ENCODE results near the gene ARMC9.
"Not testable (repeated sequence)": the region's sequence is repeated elsewhere in the genome, so short reads cannot be mapped to it uniquely, and the experiment has no call there.

The ARMC9 gene

DNA sequence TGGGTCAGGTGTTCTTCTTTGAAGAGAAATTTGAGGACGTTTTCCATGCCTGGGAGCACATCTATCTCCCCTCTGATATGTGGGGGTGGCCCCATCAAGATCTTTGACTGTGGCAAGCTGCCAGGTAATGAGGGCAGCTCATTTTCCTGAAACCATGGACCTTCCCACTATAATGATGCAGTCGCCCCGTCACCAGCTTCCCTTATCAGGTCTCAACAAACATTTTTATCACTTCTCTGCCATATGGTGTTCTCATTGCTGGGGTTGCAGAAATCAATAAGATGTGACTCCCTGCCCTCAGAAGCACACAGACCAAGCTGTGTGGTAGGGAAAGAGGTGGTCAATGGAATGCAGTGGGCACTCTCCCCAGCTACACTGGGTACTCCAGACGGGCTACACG is 148.7 kb downstream of the ARMC9 start:
- H3K27me3 ChIP-seq, result no peaks in the 10 kb centered on the region
- TF ChIP-seq, protein P1, sequence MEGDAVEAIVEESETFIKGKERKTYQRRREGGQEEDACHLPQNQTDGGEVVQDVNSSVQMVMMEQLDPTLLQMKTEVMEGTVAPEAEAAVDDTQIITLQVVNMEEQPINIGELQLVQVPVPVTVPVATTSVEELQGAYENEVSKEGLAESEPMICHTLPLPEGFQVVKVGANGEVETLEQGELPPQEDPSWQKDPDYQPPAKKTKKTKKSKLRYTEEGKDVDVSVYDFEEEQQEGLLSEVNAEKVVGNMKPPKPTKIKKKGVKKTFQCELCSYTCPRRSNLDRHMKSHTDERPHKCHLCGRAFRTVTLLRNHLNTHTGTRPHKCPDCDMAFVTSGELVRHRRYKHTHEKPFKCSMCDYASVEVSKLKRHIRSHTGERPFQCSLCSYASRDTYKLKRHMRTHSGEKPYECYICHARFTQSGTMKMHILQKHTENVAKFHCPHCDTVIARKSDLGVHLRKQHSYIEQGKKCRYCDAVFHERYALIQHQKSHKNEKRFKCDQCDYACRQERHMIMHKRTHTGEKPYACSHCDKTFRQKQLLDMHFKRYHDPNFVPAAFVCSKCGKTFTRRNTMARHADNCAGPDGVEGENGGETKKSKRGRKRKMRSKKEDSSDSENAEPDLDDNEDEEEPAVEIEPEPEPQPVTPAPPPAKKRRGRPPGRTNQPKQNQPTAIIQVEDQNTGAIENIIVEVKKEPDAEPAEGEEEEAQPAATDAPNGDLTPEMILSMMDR (IDR thresholded peaks at IDR 0.05), result no peak
- H3K36me3 ChIP-seq, result peaks cover 6 to 21% (median 10%) of the 10 kb centered on the region in 3 donors
- DNase-seq, result no peak
- H3K27ac ChIP-seq, result no peak overlapping the region
- intact Hi-C loops (cut with DNase I; ENCODE audit: low total_unique reads), result loop anchor here (5.0 kb wide), 1 partner anchor 595 kb away; no protein-coding TSS in a partner anchor
- H3K4me1 ChIP-seq, result no peaks in the 10 kb centered on the region
- no peak overlapping the region for H3K4me3 ChIP-seq
- no peaks in the 10 kb centered on the region for H3K9me3 ChIP-seq

DNA sequence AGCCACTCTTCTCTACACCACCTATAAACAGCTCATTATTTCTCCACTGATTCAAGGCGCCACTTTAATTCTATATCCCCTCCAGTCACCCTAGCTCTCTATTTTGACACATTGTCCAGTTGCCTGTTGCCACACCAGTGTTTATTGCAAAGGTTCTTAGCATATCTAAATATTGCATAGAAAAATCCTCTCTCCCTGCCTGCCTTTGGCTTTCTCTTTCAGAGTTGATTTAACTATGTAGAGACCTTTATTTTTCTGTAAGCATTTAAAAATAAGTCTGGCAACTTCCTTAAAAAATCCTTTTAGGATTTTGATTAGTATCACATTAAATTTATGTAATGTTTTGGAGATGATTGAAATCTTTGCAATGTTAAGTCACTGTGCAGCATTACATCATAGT is 149.2 kb downstream of the ARMC9 start:
- Histone ChIP-seq H3K4me1 (no peaks in the 10 kb centered on the region), H3K27ac (no peak overlapping the region), H3K27me3 (no peaks in the 10 kb centered on the region), H3K4me3 (no peak overlapping the region), H3K9me3 (no peaks in the 10 kb centered on the region), H3K36me3 (peaks cover 6 to 17% (median 10%) of the 10 kb centered on the region in 3 donors)
- no peak for DNase-seq
- intact Hi-C loops (cut with DNase I; ENCODE audit: low total_unique reads), result loop anchor here (5.0 kb wide), 1 partner anchor 595 kb away; no protein-coding TSS in a partner anchor
- TF ChIP-seq, protein P1 (IDR thresholded peaks at IDR 0.05), result no peak

GRCh38 chr2:231348173-231348572 is 149.7 kb downstream of the ARMC9 start:
- intact Hi-C loops (cut with DNase I; ENCODE audit: low total_unique reads), result loop anchor here (5.0 kb wide), 1 partner anchor 596 kb away; no protein-coding TSS in a partner anchor
- TF ChIP-seq, protein P1 (IDR thresholded peaks at IDR 0.05), result no peak
- no peak for DNase-seq

DNA sequence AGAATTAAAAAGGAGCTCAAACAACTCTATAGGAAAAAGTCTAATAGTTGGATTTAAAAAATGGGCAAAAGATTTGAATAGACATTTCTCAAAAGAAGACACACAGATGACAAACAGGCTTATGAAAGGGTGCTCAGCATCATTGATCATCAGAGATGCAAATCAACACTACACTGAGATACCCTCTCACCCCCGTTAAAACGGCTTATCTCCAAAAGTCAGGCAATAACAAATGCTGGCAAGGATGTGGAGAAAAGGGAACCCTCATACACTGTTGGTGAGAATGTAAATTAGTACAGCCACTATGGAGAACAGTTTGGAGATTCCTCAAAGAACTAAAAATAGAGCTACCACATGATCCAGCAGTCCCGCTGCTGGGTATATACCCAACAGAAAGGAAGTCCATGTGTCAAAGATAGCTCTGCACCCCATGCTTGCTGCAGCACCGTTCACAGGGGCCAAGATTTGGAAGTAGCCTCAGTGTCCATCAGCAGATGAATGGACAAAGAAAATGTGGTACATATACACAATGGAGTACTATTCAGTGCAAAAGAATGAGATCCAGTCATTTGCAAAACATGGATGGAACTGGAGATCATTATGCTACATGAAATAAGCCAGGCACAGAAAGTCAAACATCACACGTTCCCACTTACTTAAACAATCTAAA is 150.4 kb downstream of the ARMC9 start:
- Histone ChIP-seq H3K9me3 (no peaks in the 10 kb centered on the region), H3K4me1 (no peaks in the 10 kb centered on the region), H3K27me3 (no peaks in the 10 kb centered on the region), H3K36me3 (peaks cover 6 to 17% (median 10%) of the 10 kb centered on the region in 3 donors), H3K4me3 (no peak overlapping the region), H3K27ac (no peak overlapping the region)
- intact Hi-C loops (cut with DNase I; ENCODE audit: low total_unique reads), result loop anchor here (5.0 kb wide), 1 partner anchor 597 kb away; no protein-coding TSS in a partner anchor
- peak; percentile 20 to 51 for DNase-seq
- TF ChIP-seq, protein P1 (IDR thresholded peaks at IDR 0.05), result no peak

More at GRCh38 chr2:231348173-231348572, 149.7 kb downstream of the ARMC9 start:
- H3K27ac ChIP-seq, result no peak overlapping the region
- peaks cover 6 to 17% (median 10%) of the 10 kb centered on the region in 3 donors for H3K36me3 ChIP-seq
- H3K4me3 ChIP-seq, result no peak overlapping the region
- H3K9me3 ChIP-seq, result no peaks in the 10 kb centered on the region
- no peaks in the 10 kb centered on the region for H3K27me3 ChIP-seq
- H3K4me1 ChIP-seq, result no peaks in the 10 kb centered on the region

GRCh38 chr2:231349374-231349735 is 150.9 kb downstream of the ARMC9 start:
- intact Hi-C loops (cut with DNase I; ENCODE audit: low total_unique reads), result loop anchor here (5.0 kb wide), 1 partner anchor 597 kb away; no protein-coding TSS in a partner anchor
- H3K27ac ChIP-seq, H3K27me3 ChIP-seq, H3K4me1 ChIP-seq, H3K9me3 ChIP-seq, H3K4me3 ChIP-seq: not testable (repeated sequence)
- peaks cover 6 to 17% (median 10%) of the 10 kb centered on the region in 3 donors for H3K36me3 ChIP-seq
- DNase-seq, result peak in 1 of 2 donors; percentile 17

- Histone ChIP-seq H3K27me3 (no peaks in the 10 kb centered on the region), H3K36me3 (peaks cover 0 to 11% (median 10%) of the 10 kb centered on the region in 3 donors), H3K4me3 (no peak overlapping the region), H3K27ac (no peak overlapping the region), H3K4me1 (no peaks in the 10 kb centered on the region), H3K9me3 (no peaks in the 10 kb centered on the region)
- TF ChIP-seq, protein P1 (IDR thresholded peaks at IDR 0.05), result no peak
- no peak for DNase-seq
- intact Hi-C loops (cut with DNase I; ENCODE audit: low total_unique reads), result no loop called here
These were observed 153.2 kb downstream of the ARMC9 start for GRCh38 chr2:231351648-231352047.
